Activated CD4-positive, alpha-beta T cell treated with anti-CD3 and anti-CD28 coated beads, Interleukin-2, amount 50 U/mL, for 16 hours (primary cell): ENCODE measurements around the gene URI1.
"Not testable (repeated sequence)": the region's sequence is repeated elsewhere in the genome, so short reads cannot be mapped to it uniquely, and the experiment has no call there.

ENCODE experiments used
- DNase-seq: peaks from one replicate; pipeline ENCODE4 v3.0.0-alpha.2; 2020

Gene URI1

GRCh38 chr19:29943615-29944014 is 1.6 kb downstream of the URI1 start:
- DNase-seq, result no peak

DNA sequence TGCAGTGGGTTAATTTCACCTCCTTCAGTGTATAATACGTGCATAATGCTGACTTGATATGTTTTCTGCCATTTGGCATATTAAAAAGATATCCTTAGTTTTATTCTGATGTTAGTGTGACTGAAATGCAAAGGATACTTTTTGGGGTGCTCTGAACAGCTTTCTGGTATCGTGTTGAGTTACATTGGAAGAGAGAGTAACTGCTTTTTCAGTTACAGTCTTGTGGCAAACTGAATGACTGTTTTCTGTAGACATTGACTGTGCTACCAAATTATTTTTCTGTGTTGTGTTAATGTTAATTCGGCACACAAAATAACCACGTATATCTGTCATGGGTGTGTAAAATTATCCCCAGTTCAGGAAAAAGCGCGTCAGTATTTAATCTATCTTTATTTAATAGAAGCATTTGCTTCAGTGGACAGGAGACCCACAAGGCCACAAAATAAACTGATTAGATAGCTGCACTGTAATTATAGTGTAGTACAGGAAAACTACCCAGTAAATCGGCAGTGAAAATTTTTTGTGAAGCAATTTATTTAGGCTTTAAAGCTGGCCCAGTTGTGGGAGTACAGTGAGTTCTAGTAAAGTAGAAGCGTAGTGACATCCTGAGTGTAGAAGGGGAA is 2.5 kb downstream of the URI1 start:
- DNase-seq, result peak; percentile 45

DNA sequence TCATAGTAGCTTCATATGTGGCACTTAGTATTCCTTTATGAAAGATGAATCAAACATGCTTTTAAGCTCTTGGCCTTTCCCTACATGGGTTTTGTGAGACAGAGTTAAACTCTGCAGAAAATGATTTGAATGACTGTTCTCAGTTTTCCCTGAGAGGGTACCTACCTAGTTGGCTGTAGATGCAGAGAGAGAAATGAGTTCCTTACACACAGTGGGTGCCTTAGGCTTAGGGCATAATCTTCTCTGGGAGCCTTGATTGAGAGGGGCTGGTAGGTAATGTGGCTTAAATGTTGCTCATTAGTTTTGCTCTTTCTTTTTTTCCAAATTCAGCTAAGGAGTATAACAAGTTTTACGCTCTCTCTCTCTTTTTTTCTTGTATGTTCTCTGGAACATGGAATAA is 3.0 kb downstream of the URI1 start:
- no peak for DNase-seq

DNA sequence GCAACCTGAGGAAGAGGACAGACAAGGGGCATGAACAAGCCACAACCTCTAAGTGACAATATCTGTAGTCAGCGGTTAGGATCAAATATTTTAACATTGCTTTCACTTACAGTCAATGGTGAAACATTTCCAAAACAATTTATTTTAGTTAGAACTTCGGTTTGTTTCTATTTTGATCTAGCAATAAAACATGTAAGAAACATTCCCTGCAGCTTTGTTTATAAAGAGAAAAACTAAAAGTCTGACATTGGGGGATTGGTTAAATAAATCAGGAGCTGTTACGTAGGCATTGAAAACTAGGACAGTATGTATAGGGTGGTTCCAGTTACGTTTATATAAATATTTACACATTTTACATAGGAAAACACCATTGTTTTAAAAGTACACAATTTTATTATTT is 3.4 kb downstream of the URI1 start:
- DNase-seq, result no peak

DNA sequence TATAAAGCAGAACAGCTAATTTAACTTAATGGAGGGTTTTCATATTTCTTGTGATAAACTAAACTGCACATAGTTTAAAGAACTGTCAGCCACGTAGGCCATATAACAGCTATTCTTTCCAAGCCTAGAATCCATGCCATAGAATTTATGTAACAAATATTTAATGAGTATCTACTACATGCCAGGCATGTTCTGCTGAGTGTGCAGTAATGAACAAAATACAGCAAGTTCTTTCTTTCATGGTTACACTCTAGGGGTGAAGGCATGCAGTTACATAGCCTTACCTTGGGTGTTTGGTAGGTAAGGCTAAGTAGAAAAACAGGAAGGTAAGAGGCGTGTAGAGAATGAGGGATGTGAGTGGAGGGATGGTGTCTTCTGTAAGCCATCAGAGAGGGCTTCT is 4.6 kb downstream of the URI1 start:
- DNase-seq, result no peak

GRCh38 chr19:29947871-29948270 is 5.8 kb downstream of the URI1 start:
- peak; percentile 43 for DNase-seq

DNA sequence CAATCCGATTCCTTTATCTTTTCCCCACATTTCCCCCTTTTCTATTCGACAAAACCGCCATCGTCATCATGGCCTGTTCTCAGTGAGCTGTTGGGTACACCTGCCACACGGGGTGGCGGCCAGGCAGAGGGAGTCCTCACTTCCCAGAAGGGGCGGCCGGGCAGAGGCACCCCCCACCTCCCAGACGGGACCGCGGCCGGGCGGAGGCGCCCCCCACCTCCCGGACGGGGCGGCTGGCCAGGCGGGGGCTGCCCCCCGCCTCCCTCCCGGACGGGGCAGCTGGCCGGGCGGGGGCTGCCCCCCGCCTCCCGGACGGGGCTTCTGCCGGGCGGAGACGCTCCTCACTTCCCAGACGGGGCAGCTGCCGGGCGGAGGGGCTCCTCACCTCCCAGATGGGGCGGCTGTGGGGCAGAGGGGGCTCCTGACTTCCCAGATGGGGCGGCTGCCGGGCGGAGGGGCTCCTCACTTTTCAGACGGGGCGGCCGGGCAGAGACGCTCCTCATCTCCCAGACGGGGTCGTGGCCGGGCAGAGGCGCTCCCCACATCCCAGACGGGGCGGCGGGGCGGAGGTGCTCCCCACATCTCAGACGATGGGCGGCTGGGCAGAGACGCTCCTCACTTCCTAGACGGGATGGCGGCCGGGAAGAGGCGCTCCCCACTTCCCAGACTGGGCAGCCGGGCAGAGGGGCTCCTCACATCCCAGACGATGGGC is 6.9 kb downstream of the URI1 start:
- DNase-seq, result not testable (repeated sequence)

DNA sequence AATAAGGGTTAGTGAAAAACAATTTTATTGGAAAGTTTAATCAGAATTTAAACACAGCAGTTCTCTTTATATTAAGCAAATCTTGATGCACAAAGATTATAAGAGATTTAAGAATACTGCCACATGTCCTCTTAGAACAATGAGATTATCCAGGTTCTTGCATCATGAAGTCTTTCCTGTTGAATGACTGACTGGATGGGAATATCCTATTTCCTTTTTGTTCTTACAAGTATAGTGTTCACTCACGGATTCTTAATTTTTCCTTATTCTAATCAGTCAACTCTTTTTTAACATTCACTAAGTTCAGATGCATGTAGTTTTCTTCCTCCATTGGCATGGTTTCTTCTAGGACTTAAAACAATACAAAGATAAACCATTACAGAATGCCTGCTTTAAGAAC is 10.1 kb downstream of the URI1 start:
- no peak for DNase-seq

GRCh38 chr19:29952646-29953045 is 10.6 kb downstream of the URI1 start:
- DNase-seq, result no peak

- no peak for DNase-seq
Measured at GRCh38 chr19:29953352-29954247, 11.6 kb downstream of the URI1 start.

DNA sequence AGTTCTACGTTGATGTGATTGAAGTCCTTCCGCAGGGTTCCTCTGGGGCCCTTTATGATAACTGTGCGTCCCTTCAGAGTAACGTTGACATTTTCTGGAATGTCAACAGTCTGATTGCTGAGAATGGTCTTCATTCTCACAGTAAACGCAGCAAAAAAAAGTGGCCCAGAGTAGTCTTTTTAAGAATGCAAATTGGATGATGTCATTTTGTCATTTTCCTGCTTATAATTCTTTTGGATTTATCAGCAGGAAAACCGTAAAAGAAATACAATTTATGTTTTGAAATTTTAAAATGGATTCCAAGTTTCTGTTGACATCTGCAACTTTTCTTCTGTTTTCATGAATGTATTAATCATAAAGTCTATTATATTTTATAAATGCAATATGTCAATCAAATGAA is 14.8 kb downstream of the URI1 start:
- no peak for DNase-seq

GRCh38 chr19:29961311-29961710 is 19.3 kb downstream of the URI1 start:
- DNase-seq, result no peak

- DNase-seq, result no peak
Measured at GRCh38 chr19:29962793-29963192, 20.8 kb downstream of the URI1 start.

- DNase-seq, result no peak
Measured at GRCh38 chr19:29963576-29963975, 21.5 kb downstream of the URI1 start.

GRCh38 chr19:29964171-29964570 is 22.1 kb downstream of the URI1 start:
- DNase-seq, result no peak

- DNase-seq, result no peak
Measured at GRCh38 chr19:29965492-29965891, 23.5 kb downstream of the URI1 start.

- not testable (repeated sequence) for DNase-seq
Measured at GRCh38 chr19:29966142-29966541, 24.1 kb downstream of the URI1 start.

DNA sequence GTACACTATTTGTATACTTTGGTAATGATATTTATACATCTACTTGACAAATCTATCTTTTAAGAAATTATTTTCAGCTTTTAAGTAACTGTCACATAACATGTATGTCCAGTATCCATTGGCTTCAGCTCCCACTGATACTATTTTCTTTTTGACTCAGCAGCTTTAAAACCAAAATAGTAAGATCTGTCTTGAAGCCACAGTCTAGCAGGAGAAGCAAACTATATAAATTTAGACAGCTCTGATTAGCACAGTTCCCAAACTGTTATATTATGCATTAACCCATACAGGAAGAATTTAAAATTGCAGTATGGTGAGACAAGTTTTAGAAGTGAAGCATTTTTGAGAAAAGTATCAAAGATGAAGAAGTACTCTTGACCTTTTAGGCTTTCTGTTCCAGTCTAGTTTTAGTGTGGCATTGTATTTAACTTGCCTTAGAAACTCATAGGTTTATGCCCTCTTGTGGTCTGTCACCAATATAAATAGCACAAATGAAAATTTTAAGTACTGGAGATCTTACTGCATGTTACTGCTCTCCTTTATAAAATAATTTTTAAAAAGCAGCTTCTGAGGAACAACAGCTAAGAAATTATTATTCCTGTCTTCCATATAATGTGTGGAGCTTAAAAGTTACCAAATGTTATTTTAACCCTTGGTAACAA is 24.7 kb downstream of the URI1 start:
- no peak for DNase-seq

DNA sequence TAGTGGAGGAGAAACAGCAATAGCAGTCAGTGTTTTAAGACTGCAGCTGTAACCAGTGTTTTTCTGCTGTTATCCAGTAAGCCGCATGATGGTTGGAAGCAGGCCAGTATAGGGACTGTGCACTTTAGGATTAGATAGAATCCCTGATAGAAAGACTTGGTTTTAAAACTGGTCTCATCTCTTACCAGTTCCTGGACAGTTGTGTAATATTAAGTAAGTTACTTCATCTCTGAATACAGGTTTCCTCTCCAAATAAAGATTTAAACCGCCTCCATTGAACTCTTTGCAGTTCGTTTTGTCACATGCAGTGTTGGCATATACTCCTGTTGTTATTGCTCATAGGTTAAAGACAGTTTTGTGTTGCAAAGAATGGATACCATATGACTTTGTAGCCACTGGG is 25.6 kb downstream of the URI1 start:
- DNase-seq, result no peak

DNA sequence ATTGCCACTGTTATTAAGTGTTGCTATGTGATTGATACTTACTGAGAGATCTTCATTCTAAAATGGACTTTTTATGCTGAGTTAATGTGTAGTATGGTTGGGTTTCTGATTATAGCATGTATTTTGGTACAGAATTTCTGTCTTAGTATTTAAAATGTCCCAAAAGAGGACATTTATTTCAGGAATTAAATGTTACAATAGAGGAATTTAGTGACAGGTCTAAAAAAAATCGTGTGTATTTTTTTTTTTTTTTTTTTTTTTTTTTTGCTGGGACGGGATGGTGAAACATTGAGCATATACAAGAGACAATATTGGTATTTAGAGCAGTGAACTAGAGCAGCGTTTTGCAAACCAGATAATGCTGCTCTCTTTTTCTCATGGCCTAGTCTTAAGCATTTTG is 27.9 kb downstream of the URI1 start:
- DNase-seq, result no peak

- DNase-seq, result no peak
Measured at GRCh38 chr19:29971002-29971401, 29.0 kb downstream of the URI1 start.

DNA sequence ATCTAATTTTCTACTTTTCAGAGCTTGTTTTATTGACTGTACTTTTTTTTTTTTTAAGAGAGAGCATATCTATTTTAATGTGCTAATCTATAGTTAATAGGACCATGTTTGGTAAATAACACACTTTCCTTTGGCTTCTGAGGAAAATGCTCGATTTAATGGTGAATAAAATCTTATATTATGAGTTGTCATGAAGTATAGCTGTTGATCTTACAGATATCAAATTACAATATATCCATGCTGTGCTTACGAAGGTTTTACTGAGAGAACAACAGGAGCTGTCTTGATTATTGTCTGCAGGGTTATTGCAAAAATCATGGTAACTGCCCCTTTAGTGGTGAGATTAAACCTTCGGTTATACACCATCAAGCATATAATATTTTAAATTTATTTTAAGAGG is 29.6 kb downstream of the URI1 start:
- no peak for DNase-seq

- no peak for DNase-seq
Measured at GRCh38 chr19:29974701-29975100, 32.7 kb downstream of the URI1 start.
